ENCODE data around the gene TFAP2E.

DNA sequence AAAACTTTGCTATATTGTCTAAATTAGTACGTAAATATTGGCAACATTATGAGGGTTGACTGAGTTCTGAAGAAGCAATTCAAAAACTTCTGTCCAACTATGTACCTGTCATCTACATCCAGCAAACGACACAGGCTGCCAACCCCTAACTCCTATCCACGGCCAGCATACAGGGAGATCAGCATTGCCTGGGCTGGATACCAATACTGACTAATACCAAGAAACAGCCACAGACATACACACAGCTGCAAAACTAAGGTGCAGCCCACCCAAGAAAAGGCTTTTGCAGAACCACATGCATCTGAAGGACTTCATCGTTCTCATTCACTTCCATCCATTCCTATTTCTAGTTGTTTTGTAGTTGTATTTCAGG, 17.9 kb upstream of the TFAP2E start:
- TF ChIP-seq, protein P1, sequence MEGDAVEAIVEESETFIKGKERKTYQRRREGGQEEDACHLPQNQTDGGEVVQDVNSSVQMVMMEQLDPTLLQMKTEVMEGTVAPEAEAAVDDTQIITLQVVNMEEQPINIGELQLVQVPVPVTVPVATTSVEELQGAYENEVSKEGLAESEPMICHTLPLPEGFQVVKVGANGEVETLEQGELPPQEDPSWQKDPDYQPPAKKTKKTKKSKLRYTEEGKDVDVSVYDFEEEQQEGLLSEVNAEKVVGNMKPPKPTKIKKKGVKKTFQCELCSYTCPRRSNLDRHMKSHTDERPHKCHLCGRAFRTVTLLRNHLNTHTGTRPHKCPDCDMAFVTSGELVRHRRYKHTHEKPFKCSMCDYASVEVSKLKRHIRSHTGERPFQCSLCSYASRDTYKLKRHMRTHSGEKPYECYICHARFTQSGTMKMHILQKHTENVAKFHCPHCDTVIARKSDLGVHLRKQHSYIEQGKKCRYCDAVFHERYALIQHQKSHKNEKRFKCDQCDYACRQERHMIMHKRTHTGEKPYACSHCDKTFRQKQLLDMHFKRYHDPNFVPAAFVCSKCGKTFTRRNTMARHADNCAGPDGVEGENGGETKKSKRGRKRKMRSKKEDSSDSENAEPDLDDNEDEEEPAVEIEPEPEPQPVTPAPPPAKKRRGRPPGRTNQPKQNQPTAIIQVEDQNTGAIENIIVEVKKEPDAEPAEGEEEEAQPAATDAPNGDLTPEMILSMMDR (IDR thresholded peaks at IDR 0.05; ENCODE audit: low read depth, low read length, missing input control): no peak
- TF ChIP-seq RXRA (IDR thresholded peaks at IDR 0.05): no peak
